K562 (cell line): ENCODE data around the gene PLCG2. TPM values are rescaled to one million over a fixed set of nuclear protein-coding genes. Genes with fewer than 3 reads are reported as not detected.
A peak's percentile ranks its signal among the peaks of the same experiment; 100 is the strongest.

Experiments used
- EGR1 ChIP-seq: fragments of 450-650 bp; conservative IDR thresholded peaks from 2 replicates; pipeline ENCODE4 v1.6.1; 2017; ENCODE audit warnings: mild to moderate bottlenecking
- HDAC8 ChIP-seq: fragments of 450-650 bp; IDR thresholded peaks from 2 replicates; pipeline ENCODE4 v1.6.1; 2016; ENCODE audit warnings: mild to moderate bottlenecking, missing genetic modification characterization, moderate library complexity, missing compliant biosample characterization
- MECOM ChIP-seq: fragments of 250-450 bp; sonication (Bioruptor Pico); IDR thresholded peaks from 2 replicates; pipeline ENCODE4 v1.8.0; 2022; ENCODE audit warnings: inconsistent platforms
- SMARCC2 ChIP-seq: fragments of 450-650 bp; IDR thresholded peaks from 2 replicates; pipeline ENCODE4 v1.6.1; 2017; ENCODE audit warnings: antibody characterized with exemption, moderate library complexity, mild to moderate bottlenecking, low read depth
- ZBED1 ChIP-seq: IDR thresholded peaks from 2 replicates; pipeline ENCODE4 v1.6.1; 2014
- ZNF175 ChIP-seq: fragments of 200-800 bp; sonication (Bioruptor generic); IDR thresholded peaks from 2 replicates; pipeline ENCODE4 v1.6.1; 2016; ENCODE audit warnings: low read depth, mild to moderate bottlenecking, missing genetic modification characterization, missing compliant biosample characterization
- ZNF23 ChIP-seq: fragments of 250-450 bp; sonication (Bioruptor Pico); IDR thresholded peaks from 2 replicates; pipeline ENCODE4 v1.4.0; 2020; ENCODE audit warnings: mild to moderate bottlenecking
- ZNF785 ChIP-seq: fragments of 250-450 bp; sonication (Bioruptor Pico); IDR thresholded peaks from 2 replicates; pipeline ENCODE4 v1.4.0; 2020; ENCODE audit warnings: mild to moderate bottlenecking
- polyA plus RNA-seq, 8 experiments: library from polyadenylated mRNA; depleted of rRNA in 4 of 8; stranded (reverse) in 5 of 8; unstranded in 3 of 8; fragments of >200 nt; fragmentation: Nextera tagmentation in 2 of 8; fragmentation: Illumina TruSeq in 1 of 8; extraction: Ambion mirVana in 2 of 8; extraction: Trizol in 1 of 8; gene quantifications; 2 replicates each; pipeline versions ENCODE4 v1.2.1 to v1.2.3, GENCODE V29; 2011 to 2014; ENCODE audit warnings: inconsistent platforms in 1 of 8, missing spikeins in 1 of 8
- total RNA-seq, 7 experiments: library from RNA; depleted of rRNA in 6 of 7; stranded (reverse); fragments of >200 nt in 6 of 7; fragmentation: Illumina TruSeq in 2 of 7; extraction: Trizol in 2 of 7; gene quantifications; 2 replicates each; pipeline versions ENCODE4 v1.2.1 to v1.2.3, GENCODE V29; 2011 to 2021; ENCODE audit warnings: low replicate concordance in 1 of 7
- TF ChIP-seq, protein P1 (sequence below): fragments of 250-450 bp; sonication (Bioruptor Pico); IDR thresholded peaks from 2 replicates; pipeline ENCODE4 v1.4.0; 2020; ENCODE audit warnings: mild to moderate bottlenecking, moderate library complexity
- TF ChIP-seq, protein P2 (sequence below), 2 experiments: fragments of 450-650 bp in 1 of 2; IDR thresholded peaks; 2 replicates each; pipeline ENCODE4 v1.6.1; 2011 to 2017; ENCODE audit warnings: low read depth in 2 of 2, antibody characterized with exemption in 1 of 2, borderline replicate concordance in 1 of 2, low read length in 1 of 2, mild to moderate bottlenecking in 1 of 2, mixed read lengths in 1 of 2; ENCODE audit not compliant: control insufficient read depth in 1 of 2
- TF ChIP-seq, protein P3 (sequence below): sonication (generic); formaldehyde crosslinking; IDR thresholded peaks from 2 replicates; pipeline ENCODE4 v1.9.0; 2022; ENCODE audit warnings: mild to moderate bottlenecking, missing genetic modification reagents
- TF ChIP-seq, protein P4 (sequence below): fragments of 200-800 bp; sonication (Bioruptor generic); IDR thresholded peaks from 2 replicates; pipeline ENCODE4 v1.6.1; 2017; ENCODE audit warnings: missing genetic modification characterization, missing compliant biosample characterization
- TF ChIP-seq, protein P5 (sequence below), 2 experiments: IDR thresholded peaks; 2 replicates each; pipeline ENCODE4 v1.6.1; 2012; ENCODE audit warnings: improper control_type of control experiment in 2 of 2, low read depth in 2 of 2, low read length in 2 of 2, borderline replicate concordance in 1 of 2

PLCG2 gene
- total and polyA plus RNA-seq, 9 of the 15 experiments (the other 6 are each of a cell fraction or from before 2014, with no cell fraction given): 0.94 to 7.1 (median 3.1) TPM

DNA sequence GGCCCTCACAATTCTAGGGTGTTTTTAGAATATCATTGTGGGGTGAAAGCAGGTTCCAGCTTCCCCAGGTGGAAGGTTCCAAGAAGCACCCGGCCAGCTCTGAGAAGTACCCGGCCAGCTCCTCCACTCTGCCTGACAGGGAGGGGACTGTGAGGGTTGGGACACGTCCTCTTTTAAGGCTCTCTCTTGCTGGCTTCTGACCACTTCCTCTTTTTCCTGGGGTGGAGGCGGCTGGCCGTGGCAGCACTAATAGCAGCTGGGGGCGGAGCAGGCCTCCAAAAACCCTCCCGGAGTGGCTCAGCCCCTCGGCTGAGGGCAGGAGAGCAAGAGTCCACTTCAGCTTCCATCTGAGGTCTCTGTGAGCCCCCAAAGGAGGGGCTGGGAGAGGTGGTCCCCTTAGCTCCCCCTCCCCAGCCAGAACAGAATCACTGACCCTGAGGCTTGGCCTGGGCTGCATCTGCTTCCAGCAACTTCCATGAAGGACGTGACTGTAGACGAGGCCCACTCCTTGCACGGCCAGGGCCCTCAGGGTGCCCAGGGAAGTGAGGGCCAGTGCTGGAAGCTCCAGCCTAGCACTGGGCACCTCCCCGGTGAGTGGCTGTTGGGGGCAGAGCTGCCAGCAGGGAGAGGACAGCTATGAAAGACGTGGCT, 26.7 kb upstream of the PLCG2 start (continued):
- TF ChIP-seq, protein P1, sequence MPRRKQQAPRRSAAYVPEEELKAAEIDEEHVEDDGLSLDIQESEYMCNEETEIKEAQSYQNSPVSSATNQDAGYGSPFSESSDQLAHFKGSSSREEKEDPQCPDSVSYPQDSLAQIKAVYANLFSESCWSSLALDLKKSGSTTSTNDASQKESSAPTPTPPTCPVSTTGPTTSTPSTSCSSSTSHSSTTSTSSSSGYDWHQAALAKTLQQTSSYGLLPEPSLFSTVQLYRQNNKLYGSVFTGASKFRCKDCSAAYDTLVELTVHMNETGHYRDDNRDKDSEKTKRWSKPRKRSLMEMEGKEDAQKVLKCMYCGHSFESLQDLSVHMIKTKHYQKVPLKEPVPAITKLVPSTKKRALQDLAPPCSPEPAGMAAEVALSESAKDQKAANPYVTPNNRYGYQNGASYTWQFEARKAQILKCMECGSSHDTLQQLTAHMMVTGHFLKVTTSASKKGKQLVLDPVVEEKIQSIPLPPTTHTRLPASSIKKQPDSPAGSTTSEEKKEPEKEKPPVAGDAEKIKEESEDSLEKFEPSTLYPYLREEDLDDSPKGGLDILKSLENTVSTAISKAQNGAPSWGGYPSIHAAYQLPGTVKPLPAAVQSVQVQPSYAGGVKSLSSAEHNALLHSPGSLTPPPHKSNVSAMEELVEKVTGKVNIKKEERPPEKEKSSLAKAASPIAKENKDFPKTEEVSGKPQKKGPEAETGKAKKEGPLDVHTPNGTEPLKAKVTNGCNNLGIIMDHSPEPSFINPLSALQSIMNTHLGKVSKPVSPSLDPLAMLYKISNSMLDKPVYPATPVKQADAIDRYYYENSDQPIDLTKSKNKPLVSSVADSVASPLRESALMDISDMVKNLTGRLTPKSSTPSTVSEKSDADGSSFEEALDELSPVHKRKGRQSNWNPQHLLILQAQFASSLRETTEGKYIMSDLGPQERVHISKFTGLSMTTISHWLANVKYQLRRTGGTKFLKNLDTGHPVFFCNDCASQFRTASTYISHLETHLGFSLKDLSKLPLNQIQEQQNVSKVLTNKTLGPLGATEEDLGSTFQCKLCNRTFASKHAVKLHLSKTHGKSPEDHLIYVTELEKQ: no peak
- no peak for TF ChIP-seq ZNF175 (CRISPR knock-in tag)
- TF ChIP-seq, protein P2, sequence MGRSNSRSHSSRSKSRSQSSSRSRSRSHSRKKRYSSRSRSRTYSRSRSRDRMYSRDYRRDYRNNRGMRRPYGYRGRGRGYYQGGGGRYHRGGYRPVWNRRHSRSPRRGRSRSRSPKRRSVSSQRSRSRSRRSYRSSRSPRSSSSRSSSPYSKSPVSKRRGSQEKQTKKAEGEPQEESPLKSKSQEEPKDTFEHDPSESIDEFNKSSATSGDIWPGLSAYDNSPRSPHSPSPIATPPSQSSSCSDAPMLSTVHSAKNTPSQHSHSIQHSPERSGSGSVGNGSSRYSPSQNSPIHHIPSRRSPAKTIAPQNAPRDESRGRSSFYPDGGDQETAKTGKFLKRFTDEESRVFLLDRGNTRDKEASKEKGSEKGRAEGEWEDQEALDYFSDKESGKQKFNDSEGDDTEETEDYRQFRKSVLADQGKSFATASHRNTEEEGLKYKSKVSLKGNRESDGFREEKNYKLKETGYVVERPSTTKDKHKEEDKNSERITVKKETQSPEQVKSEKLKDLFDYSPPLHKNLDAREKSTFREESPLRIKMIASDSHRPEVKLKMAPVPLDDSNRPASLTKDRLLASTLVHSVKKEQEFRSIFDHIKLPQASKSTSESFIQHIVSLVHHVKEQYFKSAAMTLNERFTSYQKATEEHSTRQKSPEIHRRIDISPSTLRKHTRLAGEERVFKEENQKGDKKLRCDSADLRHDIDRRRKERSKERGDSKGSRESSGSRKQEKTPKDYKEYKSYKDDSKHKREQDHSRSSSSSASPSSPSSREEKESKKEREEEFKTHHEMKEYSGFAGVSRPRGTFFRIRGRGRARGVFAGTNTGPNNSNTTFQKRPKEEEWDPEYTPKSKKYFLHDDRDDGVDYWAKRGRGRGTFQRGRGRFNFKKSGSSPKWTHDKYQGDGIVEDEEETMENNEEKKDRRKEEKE (IDR thresholded peaks at IDR 0.05; ENCODE audit: borderline replicate concordance in 1 of 2, control insufficient read depth in 1 of 2, low read depth in 2 of 2, low read length in 1 of 2): no peak
- peak; percentile 75 for TF ChIP-seq EGR1
- TF ChIP-seq, protein P3, sequence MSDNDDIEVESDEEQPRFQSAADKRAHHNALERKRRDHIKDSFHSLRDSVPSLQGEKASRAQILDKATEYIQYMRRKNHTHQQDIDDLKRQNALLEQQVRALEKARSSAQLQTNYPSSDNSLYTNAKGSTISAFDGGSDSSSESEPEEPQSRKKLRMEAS (CRISPR knock-in tag): peak; percentile 63; the same call in 1 of the 2 replicates
- 0 out of 2 replicates have a peak, but pooled peaks have one; percentile 67 for TF ChIP-seq HDAC8
- no peak for TF ChIP-seq ZNF785 (CRISPR knock-in tag)
- peak; percentile 24; the same call in 1 of the 2 replicates for TF ChIP-seq SMARCC2
- TF ChIP-seq, protein P4, sequence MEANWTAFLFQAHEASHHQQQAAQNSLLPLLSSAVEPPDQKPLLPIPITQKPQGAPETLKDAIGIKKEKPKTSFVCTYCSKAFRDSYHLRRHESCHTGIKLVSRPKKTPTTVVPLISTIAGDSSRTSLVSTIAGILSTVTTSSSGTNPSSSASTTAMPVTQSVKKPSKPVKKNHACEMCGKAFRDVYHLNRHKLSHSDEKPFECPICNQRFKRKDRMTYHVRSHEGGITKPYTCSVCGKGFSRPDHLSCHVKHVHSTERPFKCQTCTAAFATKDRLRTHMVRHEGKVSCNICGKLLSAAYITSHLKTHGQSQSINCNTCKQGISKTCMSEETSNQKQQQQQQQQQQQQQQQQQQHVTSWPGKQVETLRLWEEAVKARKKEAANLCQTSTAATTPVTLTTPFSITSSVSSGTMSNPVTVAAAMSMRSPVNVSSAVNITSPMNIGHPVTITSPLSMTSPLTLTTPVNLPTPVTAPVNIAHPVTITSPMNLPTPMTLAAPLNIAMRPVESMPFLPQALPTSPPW: peak; percentile 80
- no peak for TF ChIP-seq ZNF23 (CRISPR knock-in tag)
- TF ChIP-seq, protein P5, sequence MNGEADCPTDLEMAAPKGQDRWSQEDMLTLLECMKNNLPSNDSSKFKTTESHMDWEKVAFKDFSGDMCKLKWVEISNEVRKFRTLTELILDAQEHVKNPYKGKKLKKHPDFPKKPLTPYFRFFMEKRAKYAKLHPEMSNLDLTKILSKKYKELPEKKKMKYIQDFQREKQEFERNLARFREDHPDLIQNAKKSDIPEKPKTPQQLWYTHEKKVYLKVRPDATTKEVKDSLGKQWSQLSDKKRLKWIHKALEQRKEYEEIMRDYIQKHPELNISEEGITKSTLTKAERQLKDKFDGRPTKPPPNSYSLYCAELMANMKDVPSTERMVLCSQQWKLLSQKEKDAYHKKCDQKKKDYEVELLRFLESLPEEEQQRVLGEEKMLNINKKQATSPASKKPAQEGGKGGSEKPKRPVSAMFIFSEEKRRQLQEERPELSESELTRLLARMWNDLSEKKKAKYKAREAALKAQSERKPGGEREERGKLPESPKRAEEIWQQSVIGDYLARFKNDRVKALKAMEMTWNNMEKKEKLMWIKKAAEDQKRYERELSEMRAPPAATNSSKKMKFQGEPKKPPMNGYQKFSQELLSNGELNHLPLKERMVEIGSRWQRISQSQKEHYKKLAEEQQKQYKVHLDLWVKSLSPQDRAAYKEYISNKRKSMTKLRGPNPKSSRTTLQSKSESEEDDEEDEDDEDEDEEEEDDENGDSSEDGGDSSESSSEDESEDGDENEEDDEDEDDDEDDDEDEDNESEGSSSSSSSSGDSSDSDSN (IDR thresholded peaks at IDR 0.05; ENCODE audit: borderline replicate concordance in 1 of 2, low read depth in 2 of 2, low read length in 2 of 2): peak; percentile 81 to 92; a peak in 3 of 4 replicates
- 0 out of 2 replicates have a peak, but pooled peaks have one; percentile 65 for TF ChIP-seq ZBED1
- TF ChIP-seq MECOM (CRISPR knock-in tag): peak; percentile 47; the same call in 1 of the 2 replicates
